Stimulated activated CD8-positive, alpha-beta memory T cell treated with anti-CD3 and anti-CD28 coated beads, Interleukin-7, amount 100 ng/mL, for 1 hour (primary cell): ENCODE results near the gene AHNAK2.
"Not testable (repeated sequence)": the region's sequence is repeated elsewhere in the genome, so short reads cannot be mapped to it uniquely, and the experiment has no call there.

ENCODE experiments used
- DNase-seq, 2 donors: peaks; one replicate each; pipeline ENCODE4 v3.0.0-alpha.2; 2020; ENCODE audit warnings: low read depth in 2 of 2

The AHNAK2 gene

GRCh38 chr14:104898870-104899510 lies 79.2 kb downstream of the AHNAK2 start:
- DNase-seq, result no peak

GRCh38 chr14:104898195-104898558 lies 80.0 kb downstream of the AHNAK2 start:
- no peak for DNase-seq

- no peak for DNase-seq
Observed at GRCh38 chr14:104897330-104898194, 80.6 kb downstream of the AHNAK2 start.

- DNase-seq, result no peak
Observed at GRCh38 chr14:104895786-104896661, 82.2 kb downstream of the AHNAK2 start.

- no peak for DNase-seq
Observed at GRCh38 chr14:104895207-104895785, 82.9 kb downstream of the AHNAK2 start.

GRCh38 chr14:104894331-104895206 lies 83.6 kb downstream of the AHNAK2 start:
- DNase-seq, result no peak

GRCh38 chr14:104893435-104894207 lies 84.6 kb downstream of the AHNAK2 start:
- no peak for DNase-seq

- DNase-seq, result no peak
Observed at GRCh38 chr14:104892531-104893434, 85.4 kb downstream of the AHNAK2 start.

- DNase-seq, result no peak
Observed at GRCh38 chr14:104891664-104892530, 86.3 kb downstream of the AHNAK2 start.

GRCh38 chr14:104891121-104891551 lies 87.0 kb downstream of the AHNAK2 start:
- no peak for DNase-seq

- not testable (repeated sequence) for DNase-seq
Observed at GRCh38 chr14:104890292-104890691, 87.9 kb downstream of the AHNAK2 start.

- DNase-seq, result no peak
Observed at GRCh38 chr14:104889375-104889757, 88.8 kb downstream of the AHNAK2 start.

- no peak for DNase-seq
Observed at GRCh38 chr14:104888489-104889374, 89.4 kb downstream of the AHNAK2 start.

- no peak for DNase-seq
Observed at GRCh38 chr14:104887623-104888488, 90.3 kb downstream of the AHNAK2 start.
